ENCODE measurements around the gene IL17RD. TPM values are rescaled to one million over a fixed set of nuclear protein-coding genes. Genes with fewer than 3 reads are reported as not detected.
A peak's percentile ranks its signal among the peaks of the same experiment; 100 is the strongest.

The IL17RD gene
- total RNA-seq, 2 donors from 2014 or later = 47.1 to 71.3 TPM

DNA sequence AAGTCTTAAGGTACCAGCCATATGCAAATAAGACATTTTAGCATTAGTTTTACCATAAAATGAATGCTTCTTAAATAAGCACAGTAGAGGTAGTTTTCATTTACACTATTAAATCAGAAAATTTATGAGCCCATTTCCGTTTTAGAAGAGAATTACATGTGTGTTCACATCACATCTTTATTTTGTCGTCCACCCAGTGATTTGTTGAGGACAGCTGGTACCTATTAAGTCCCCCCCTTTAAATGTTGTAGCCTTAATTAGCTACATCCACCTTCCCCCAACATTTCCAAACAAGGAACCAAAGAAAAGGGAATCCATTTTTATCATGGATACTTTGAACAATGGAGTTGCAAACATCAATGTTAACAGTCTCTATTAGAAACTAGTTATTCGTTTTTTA lies 6.8 kb downstream of the IL17RD start:
- 60 to 80% methylated on average over 1 to 3 of the region's 3 CpGs for WGBS, 2 experiments (ENCODE audit: insufficient coverage in 1 of 2, insufficient read length in 1 of 2)
- Histone ChIP-seq H3K9me3 (ENCODE audit: control insufficient read depth, low read length) (no peaks in the 10 kb centered on the region), H3K4me3 (ENCODE audit: low read length) (peak overlapping the region; percentile 64), H3K27me3 (ENCODE audit: control insufficient read depth, insufficient read depth, low read length, poor library complexity, severe bottlenecking) (no peaks in the 10 kb centered on the region), H3K36me3 (ENCODE audit: control insufficient read depth, insufficient read depth, low read length) (no peaks in the 10 kb centered on the region), H3K27ac (ENCODE audit: low read depth, low read length) (peak overlapping the region; percentile 84), H3K9ac (ENCODE audit: extremely low read depth, low read length, poor library complexity, severe bottlenecking) (no peak overlapping the region), H3K4me1 (ENCODE audit: control insufficient read depth, insufficient read depth, low read length) (peaks cover 51% of the 10 kb centered on the region)
- Mint-ChIP-seq H3K9me3 (no peaks in the 10 kb centered on the region), H3K27me3 (ENCODE audit: insufficient read depth) (no peaks in the 10 kb centered on the region), H3K4me1 (peaks cover 82% of the 10 kb centered on the region), H3K27ac (no peak overlapping the region), H3K36me3 (ENCODE audit: low read depth) (no peaks in the 10 kb centered on the region), H3K4me3 (no peak overlapping the region)
- no peak for DNase-seq
- TF ChIP-seq, protein P1, sequence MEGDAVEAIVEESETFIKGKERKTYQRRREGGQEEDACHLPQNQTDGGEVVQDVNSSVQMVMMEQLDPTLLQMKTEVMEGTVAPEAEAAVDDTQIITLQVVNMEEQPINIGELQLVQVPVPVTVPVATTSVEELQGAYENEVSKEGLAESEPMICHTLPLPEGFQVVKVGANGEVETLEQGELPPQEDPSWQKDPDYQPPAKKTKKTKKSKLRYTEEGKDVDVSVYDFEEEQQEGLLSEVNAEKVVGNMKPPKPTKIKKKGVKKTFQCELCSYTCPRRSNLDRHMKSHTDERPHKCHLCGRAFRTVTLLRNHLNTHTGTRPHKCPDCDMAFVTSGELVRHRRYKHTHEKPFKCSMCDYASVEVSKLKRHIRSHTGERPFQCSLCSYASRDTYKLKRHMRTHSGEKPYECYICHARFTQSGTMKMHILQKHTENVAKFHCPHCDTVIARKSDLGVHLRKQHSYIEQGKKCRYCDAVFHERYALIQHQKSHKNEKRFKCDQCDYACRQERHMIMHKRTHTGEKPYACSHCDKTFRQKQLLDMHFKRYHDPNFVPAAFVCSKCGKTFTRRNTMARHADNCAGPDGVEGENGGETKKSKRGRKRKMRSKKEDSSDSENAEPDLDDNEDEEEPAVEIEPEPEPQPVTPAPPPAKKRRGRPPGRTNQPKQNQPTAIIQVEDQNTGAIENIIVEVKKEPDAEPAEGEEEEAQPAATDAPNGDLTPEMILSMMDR (conservative IDR thresholded peaks at IDR 0.05) = no peak

GRCh38 chr3:57157545-57157944 lies 7.6 kb downstream of the IL17RD start:
- H3K27me3 Mint-ChIP-seq (ENCODE audit: insufficient read depth) = no peaks in the 10 kb centered on the region
- no peaks in the 10 kb centered on the region for H3K36me3 Mint-ChIP-seq (ENCODE audit: low read depth)
- peaks cover 81% of the 10 kb centered on the region for H3K4me1 Mint-ChIP-seq
- H3K27ac Mint-ChIP-seq = peak overlapping the region; percentile 82
- no peaks in the 10 kb centered on the region for H3K36me3 ChIP-seq (ENCODE audit: control insufficient read depth, insufficient read depth, low read length)
- peak overlapping the region; percentile 12 for H3K4me3 Mint-ChIP-seq
- H3K27ac ChIP-seq (ENCODE audit: low read depth, low read length) = no peak overlapping the region
- TF ChIP-seq, protein P1 (conservative IDR thresholded peaks at IDR 0.05) = no peak
- H3K4me3 ChIP-seq (ENCODE audit: low read length) = no peak overlapping the region
- H3K4me1 ChIP-seq (ENCODE audit: control insufficient read depth, insufficient read depth, low read length) = peaks cover 46% of the 10 kb centered on the region
- no peak overlapping the region for H3K9ac ChIP-seq (ENCODE audit: extremely low read depth, low read length, poor library complexity, severe bottlenecking)
- DNase-seq = peak; percentile 43
- no peaks in the 10 kb centered on the region for H3K9me3 ChIP-seq (ENCODE audit: control insufficient read depth, low read length)
- H3K27me3 ChIP-seq (ENCODE audit: control insufficient read depth, insufficient read depth, low read length, poor library complexity, severe bottlenecking) = no peaks in the 10 kb centered on the region
- no peaks in the 10 kb centered on the region for H3K9me3 Mint-ChIP-seq
- WGBS, 2 experiments (ENCODE audit: insufficient coverage in 1 of 2, insufficient read length in 1 of 2) = 71 to 73% methylated on average over 6 to 10 of the region's 10 CpGs

GRCh38 chr3:57155310-57155643 lies 9.9 kb downstream of the IL17RD start:
- H3K4me1 Mint-ChIP-seq = peaks cover 80% of the 10 kb centered on the region
- Histone ChIP-seq H3K9me3 (ENCODE audit: control insufficient read depth, low read length) (no peaks in the 10 kb centered on the region), H3K9ac (ENCODE audit: extremely low read depth, low read length, poor library complexity, severe bottlenecking) (no peak overlapping the region), H3K4me3 (ENCODE audit: low read length) (no peak overlapping the region), H3K4me1 (ENCODE audit: control insufficient read depth, insufficient read depth, low read length) (peaks cover 45% of the 10 kb centered on the region), H3K36me3 (ENCODE audit: control insufficient read depth, insufficient read depth, low read length) (no peaks in the 10 kb centered on the region), H3K27me3 (ENCODE audit: control insufficient read depth, insufficient read depth, low read length, poor library complexity, severe bottlenecking) (no peaks in the 10 kb centered on the region), H3K27ac (ENCODE audit: low read depth, low read length) (peak overlapping the region; percentile 64)
- no peak for DNase-seq
- no peaks in the 10 kb centered on the region for H3K9me3 Mint-ChIP-seq
- H3K27ac Mint-ChIP-seq = peak overlapping the region; percentile 74
- H3K4me3 Mint-ChIP-seq = no peak overlapping the region
- H3K36me3 Mint-ChIP-seq (ENCODE audit: low read depth) = peaks cover 2% of the 10 kb centered on the region
- 80 to 87% methylated on average over 1 to 3 of the region's 3 CpGs for WGBS, 2 experiments (ENCODE audit: insufficient coverage in 1 of 2, insufficient read length in 1 of 2)
- no peaks in the 10 kb centered on the region for H3K27me3 Mint-ChIP-seq (ENCODE audit: insufficient read depth)
- TF ChIP-seq, protein P1 (conservative IDR thresholded peaks at IDR 0.05) = no peak
